K562 (cell line): Measurements from ENCODE around the gene PGM3. TPM values are rescaled to one million over a fixed set of nuclear protein-coding genes. Genes with fewer than 3 reads are reported as not detected.

Experiments used
- ATAC-seq: fragments of 200-7000 bp; cut with Tn5 transposase; 3 replicates; pipeline ENCODE4 v1.9.1; 2020; ENCODE audit warnings: moderate library complexity
- BruUV-seq: library from RNA; stranded (reverse); fragments of 400-500 nt; replicated peaks from 2 replicates; lab custom pipeline; 2021; lab: Mats Ljungman, UMichigan
- CTCF ChIA-PET: fragments of 300-600 bp; formaldehyde crosslinking; extraction: SDS; loops from one replicate; lab custom pipeline; 2021; ENCODE audit warnings: low intra/inter-chr PET ratio; lab: Yijun Ruan, JAX
- POLR2A ChIA-PET: fragments of 300-600, 350-650 bp; sonication (Branson Sonifier 250); formaldehyde crosslinking; extraction: SDS; loops from one replicate; lab custom pipeline; 2021; ENCODE audit warnings: antibody characterized with exemption, inconsistent platforms; lab: Yijun Ruan, JAX
- DNase-seq, 4 experiments: peaks; one replicate each; pipeline versions ENCODE4 v3.0.0 to v3.0.0-alpha.2; 2011 to 2018; ENCODE audit warnings: low spot score in 3 of 4, mixed read lengths in 3 of 4; ENCODE audit errors: extremely low read depth in 1 of 4
- FAIRE-seq: peaks from 2 replicates; lab custom pipeline; 2011; peaks lifted over from hg19 to GRCh38; lab: Jason Lieb, UNC
- H2AFZ ChIP-seq: 2 replicates; pipeline ENCODE4 v1.6.0; 2011; ENCODE audit warnings: low read depth, low read length, control low read depth, inconsistent platforms
- H3K27ac ChIP-seq: fragments of 200-600 bp; 3 replicates; pipeline ENCODE4 v1.8.0; 2011; ENCODE audit warnings: low read depth, mild to moderate bottlenecking, control low read depth, inconsistent platforms, low read length, moderate library complexity, mixed read lengths; ENCODE audit errors: extremely low read depth
- H3K27me3 ChIP-seq, 2 experiments: fragments of 300-600 bp in 1 of 2; 2 replicates in 1 of 2; 3 replicates in 1 of 2; pipeline versions ENCODE4 v1.6.0 to v1.8.0; 2011; ENCODE audit warnings: inconsistent platforms in 2 of 2, low read length in 2 of 2, mild to moderate bottlenecking in 1 of 2, mixed read lengths in 1 of 2, moderate library complexity in 1 of 2; ENCODE audit not compliant: control insufficient read depth in 2 of 2, insufficient read depth in 2 of 2
- H3K36me3 ChIP-seq: fragments of 300-600 bp; 3 replicates; pipeline ENCODE4 v1.8.0; 2011; ENCODE audit warnings: mild to moderate bottlenecking, low read length, inconsistent platforms; ENCODE audit not compliant: control insufficient read depth, insufficient read depth
- H3K4me1 ChIP-seq, 2 experiments: fragments of 200-600 bp in 1 of 2; replicated peaks in 1 of 2; 2 replicates in 1 of 2; 3 replicates in 1 of 2; pipeline versions ENCODE4 v1.5.1 to v1.8.0; 2011; ENCODE audit warnings: inconsistent platforms in 2 of 2, low read length in 2 of 2, mild to moderate bottlenecking in 1 of 2, mixed read lengths in 1 of 2, moderate library complexity in 1 of 2; ENCODE audit not compliant: control insufficient read depth in 2 of 2, insufficient read depth in 2 of 2
- H3K4me2 ChIP-seq: 2 replicates; pipeline ENCODE4 v1.6.1; 2011; ENCODE audit warnings: low read length, control low read depth, inconsistent platforms, mixed read lengths; ENCODE audit not compliant: insufficient read depth
- H3K4me3 ChIP-seq: fragments of 200-600 bp; sonication (generic), shearing (Covaris generic); 2 replicates; pipeline ENCODE4 v1.5.1; 2016; ENCODE audit warnings: control low read depth, inconsistent platforms
- H3K79me2 ChIP-seq: fragments of 200-600 bp; 3 replicates; pipeline ENCODE4 v1.8.0; 2011; ENCODE audit warnings: low read length, inconsistent platforms; ENCODE audit not compliant: control insufficient read depth, insufficient read depth
- H3K9ac ChIP-seq, 2 experiments: 2 replicates each; pipeline versions ENCODE4 v1.6.0 to v1.6.1; 2011; ENCODE audit warnings: low read depth in 2 of 2, low read length in 2 of 2, control low read depth in 1 of 2, inconsistent platforms in 1 of 2, mild to moderate bottlenecking in 1 of 2, mixed read lengths in 1 of 2; ENCODE audit not compliant: insufficient read depth in 1 of 2
- H3K9me1 ChIP-seq: one replicate; pipeline ENCODE4 v1.6.0; 2011; ENCODE audit warnings: inconsistent platforms, mild to moderate bottlenecking, low read length, moderate library complexity; ENCODE audit not compliant: control insufficient read depth, insufficient read depth
- H3K9me3 ChIP-seq: replicated peaks from 2 replicates; pipeline ENCODE4 v1.5.1; 2011; ENCODE audit warnings: low read depth, low read length, inconsistent platforms; ENCODE audit not compliant: control insufficient read depth, insufficient read depth
- H4K20me1 ChIP-seq: replicated peaks from 2 replicates; pipeline ENCODE4 v1.6.1; 2011; ENCODE audit warnings: low read length, inconsistent platforms, mixed read lengths; ENCODE audit not compliant: control insufficient read depth, insufficient read depth
- WGBS: fragments of 100-300 bp; shearing (Covaris generic); methylation state at CpG from one replicate; pipeline ENCODE4 v1.1.6; 2016; ENCODE audit warnings: low coverage, mixed read lengths; ENCODE audit not compliant: insufficient coverage; ENCODE audit errors: missing lambda C conversion rate; 5-methylcytosine and 5-hydroxymethylcytosine counted together
- in situ Hi-C: fragments of 300-500 bp; cut with MboI; formaldehyde crosslinking; loops from 4 replicates; pipeline ENCODE4 v1.15.0; 2018; ENCODE audit warnings: inconsistent platforms, mixed read lengths
- intact Hi-C: fragments of 100-400 bp; cut with micrococcal nuclease; formaldehyde crosslinking; loops from 2 replicates; pipeline ENCODE4 v1.14.2; 2022
- polyA plus RNA-seq, 8 experiments: library from polyadenylated mRNA; depleted of rRNA in 4 of 8; stranded (reverse) in 5 of 8; unstranded in 3 of 8; fragments of >200 nt; fragmentation: Nextera tagmentation in 2 of 8; fragmentation: Illumina TruSeq in 1 of 8; extraction: Ambion mirVana in 2 of 8; extraction: Trizol in 1 of 8; gene quantifications; 2 replicates each; pipeline versions ENCODE4 v1.2.1 to v1.2.3, GENCODE V29; 2011 to 2014; ENCODE audit warnings: inconsistent platforms in 1 of 8, missing spikeins in 1 of 8
- total RNA-seq, 7 experiments: library from RNA; depleted of rRNA in 6 of 7; stranded (reverse); fragments of >200 nt in 6 of 7; fragmentation: Illumina TruSeq in 2 of 7; extraction: Trizol in 2 of 7; gene quantifications; 2 replicates each; pipeline versions ENCODE4 v1.2.1 to v1.2.3, GENCODE V29; 2011 to 2021; ENCODE audit warnings: low replicate concordance in 1 of 7
- TF ChIP-seq, protein P1 (sequence below): fragments of 450-650 bp; IDR thresholded peaks from 2 replicates; pipeline ENCODE4 v1.6.1; 2017; ENCODE audit warnings: mild to moderate bottlenecking, moderate library complexity
- TF ChIP-seq, protein P2 (sequence below), 2 experiments: fragments of 450-650 bp in 1 of 2; sonication (generic) in 1 of 2; formaldehyde crosslinking in 1 of 2; IDR thresholded peaks in 1 of 2; conservative IDR thresholded peaks in 1 of 2; 2 replicates each; pipeline versions ENCODE4 v1.6.1 to v1.8.1; 2016 to 2023; ENCODE audit warnings: mild to moderate bottlenecking in 2 of 2, moderate library complexity in 2 of 2, inconsistent platforms in 1 of 2, missing genetic modification reagents in 1 of 2

The PGM3 gene
- total and polyA plus RNA-seq, 9 of the 15 experiments (the other 6 are each of a cell fraction or from before 2014, with no cell fraction given): 19.1 to 107 (median 50.5) TPM

DNA sequence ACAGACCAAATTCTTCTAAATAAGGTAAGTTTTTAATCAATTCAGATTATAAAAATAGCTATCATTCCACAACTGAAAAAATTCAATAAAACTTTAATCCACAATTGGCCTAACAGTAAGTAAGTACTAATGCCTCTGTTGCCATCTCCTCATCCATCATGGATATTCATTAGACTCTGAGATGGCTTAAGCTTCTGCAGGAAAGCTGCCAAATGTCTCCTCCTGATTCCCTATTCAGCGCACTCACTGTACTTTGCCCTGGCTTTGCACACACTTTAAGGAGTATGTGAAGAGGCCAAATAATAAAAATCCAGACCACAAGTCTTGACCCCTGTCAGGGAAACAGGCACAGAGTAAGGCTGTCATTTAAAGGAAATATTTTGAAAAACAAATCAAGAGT lies 23.6 kb downstream of the PGM3 start:
- Histone ChIP-seq H3K4me2 (no peak overlapping the region), H3K9me3 (no peaks in the 10 kb centered on the region), H3K27me3 (no peaks in the 10 kb centered on the region), H3K4me3 (no peak overlapping the region), H4K20me1 (no peaks in the 10 kb centered on the region), H3K9me1 (no peaks in the 10 kb centered on the region), H2AFZ (no peak overlapping the region), H3K4me1 (no peaks in the 10 kb centered on the region), H3K9ac (no peak overlapping the region), H3K79me2 (no peaks in the 10 kb centered on the region), H3K36me3 (peaks cover 86% of the 10 kb centered on the region), H3K27ac (no peak overlapping the region)
- no peak for DNase-seq
- ChIA-PET POLR2A (interaction anchor here (1.1 to 1.5 kb wide), 2 partner anchors 12 to 15 kb away, joined by 5 read pairs; no protein-coding TSS in a partner anchor), CTCF (no interaction called here)
- no peak for ATAC-seq
- 100% methylated on average over 1 of the region's 1 CpG for WGBS
- TF ChIP-seq, protein P1, sequence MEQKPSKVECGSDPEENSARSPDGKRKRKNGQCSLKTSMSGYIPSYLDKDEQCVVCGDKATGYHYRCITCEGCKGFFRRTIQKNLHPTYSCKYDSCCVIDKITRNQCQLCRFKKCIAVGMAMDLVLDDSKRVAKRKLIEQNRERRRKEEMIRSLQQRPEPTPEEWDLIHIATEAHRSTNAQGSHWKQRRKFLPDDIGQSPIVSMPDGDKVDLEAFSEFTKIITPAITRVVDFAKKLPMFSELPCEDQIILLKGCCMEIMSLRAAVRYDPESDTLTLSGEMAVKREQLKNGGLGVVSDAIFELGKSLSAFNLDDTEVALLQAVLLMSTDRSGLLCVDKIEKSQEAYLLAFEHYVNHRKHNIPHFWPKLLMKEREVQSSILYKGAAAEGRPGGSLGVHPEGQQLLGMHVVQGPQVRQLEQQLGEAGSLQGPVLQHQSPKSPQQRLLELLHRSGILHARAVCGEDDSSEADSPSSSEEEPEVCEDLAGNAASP: no peak
- intact Hi-C loops: no loop called here
- no peak for FAIRE-seq
- in situ Hi-C loops: no loop called here
- no TSS peak for BruUV-seq

DNA sequence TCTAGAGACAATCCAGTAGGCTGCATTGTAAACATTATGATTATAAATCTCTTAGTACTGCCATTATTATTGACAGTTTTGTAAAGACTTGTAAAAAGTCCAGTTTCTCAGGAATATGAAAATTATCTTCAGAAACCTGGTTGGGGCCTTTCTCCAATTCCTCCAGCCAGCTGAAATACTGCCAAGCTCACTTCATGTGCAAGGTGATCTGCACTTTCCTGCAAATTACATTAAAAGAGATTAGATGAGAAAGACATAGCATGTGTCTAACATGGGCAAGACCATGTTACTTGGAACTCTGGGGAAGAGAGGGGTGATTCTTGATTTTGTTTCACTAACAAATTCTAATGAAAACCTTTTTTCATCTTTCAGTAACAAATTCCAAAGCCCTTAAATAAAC lies 24.0 kb downstream of the PGM3 start:
- BruUV-seq: no TSS peak

More for the DNA sequence above, 24.0 kb downstream of the PGM3 start:
- H3K4me1 ChIP-seq: no peaks in the 10 kb centered on the region
- no peak overlapping the region for H3K27ac ChIP-seq
- no peak overlapping the region for H3K4me2 ChIP-seq
- no peaks in the 10 kb centered on the region for H3K9me3 ChIP-seq
- H3K9me1 ChIP-seq: no peaks in the 10 kb centered on the region
- CTCF ChIA-PET: no interaction called here
- no peak overlapping the region for H3K4me3 ChIP-seq
- DNase-seq (no peak), ATAC-seq (no peak), FAIRE-seq (no peak)
- no peaks in the 10 kb centered on the region for H4K20me1 ChIP-seq
- peaks cover 82% of the 10 kb centered on the region for H3K36me3 ChIP-seq
- H3K27me3 ChIP-seq: no peaks in the 10 kb centered on the region
- no peak overlapping the region for H3K9ac ChIP-seq
- no peaks in the 10 kb centered on the region for H3K79me2 ChIP-seq
- TF ChIP-seq, protein P2, sequence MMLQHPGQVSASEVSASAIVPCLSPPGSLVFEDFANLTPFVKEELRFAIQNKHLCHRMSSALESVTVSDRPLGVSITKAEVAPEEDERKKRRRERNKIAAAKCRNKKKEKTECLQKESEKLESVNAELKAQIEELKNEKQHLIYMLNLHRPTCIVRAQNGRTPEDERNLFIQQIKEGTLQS (IDR thresholded peaks at IDR 0.05): no peak
- TF ChIP-seq, protein P2 (CRISPR knock-in tag; conservative IDR thresholded peaks at IDR 0.05): no peak
- POLR2A ChIA-PET: interaction anchor here (1.1 kb wide), 1 partner anchor 15 kb away, joined by 5 read pairs; no protein-coding TSS in a partner anchor
- H2AFZ ChIP-seq: no peak overlapping the region
- in situ Hi-C loops (no loop called here), intact Hi-C loops (no loop called here)
